Upper lobe of left lung (tissue), 4 donors: ENCODE measurements around the gene ATP2B2.

Experiments used
- CTCF ChIP-seq, 6 experiments: fragments of 450-650 bp in 4 of 6; fragments of 200-600 bp in 2 of 6; sonication (generic) in 2 of 6; IDR thresholded peaks; one replicate each; pipeline ENCODE4 v1.5.1; 2016 to 2019; ENCODE audit warnings: antibody characterized with exemption in 6 of 6
- EP300 ChIP-seq, 4 donors: sonication (generic); formaldehyde crosslinking; IDR thresholded peaks; one replicate each; pipeline ENCODE4 v1.5.1; 2017; ENCODE audit warnings: antibody characterized with exemption in 4 of 4, control low read depth in 2 of 4
- POLR2A ChIP-seq, 4 donors: fragments of 450-650 bp; IDR thresholded peaks; one replicate each; pipeline ENCODE4 v1.5.1; 2016 to 2017; ENCODE audit warnings: antibody characterized with exemption in 4 of 4, mild to moderate bottlenecking in 2 of 4
- POLR2AphosphoS5 ChIP-seq, 2 donors: sonication (generic); formaldehyde crosslinking; IDR thresholded peaks; one replicate each; pipeline ENCODE4 v1.5.1; 2017; ENCODE audit warnings: antibody characterized with exemption in 2 of 2

- TF ChIP-seq CTCF (IDR thresholded peaks at IDR 0.05) (no peak), POLR2A (IDR thresholded peaks at IDR 0.05) (no peak), POLR2AphosphoS5 (IDR thresholded peaks at IDR 0.05) (no peak), EP300 (IDR thresholded peaks at IDR 0.05) (no peak)
Observed at GRCh38 chr3:10312861-10313260, 192.5 kb downstream of the ATP2B2 start.
